Neural cell (in vitro differentiated cells): ENCODE results near the gene CD40.

Experiments
- EP300 ChIP-seq: fragments of 450-650 bp; conservative IDR thresholded peaks from 2 replicates; pipeline ENCODE4 v1.6.1; 2014; ENCODE audit warnings: antibody characterized with exemption, mild to moderate bottlenecking, moderate library complexity; ENCODE audit not compliant: poor library complexity, severe bottlenecking
- EZH2 ChIP-seq: fragments of 200-600, 300-800 bp; shearing (Covaris generic), sonication (generic); IDR thresholded peaks from 2 replicates; pipeline ENCODE4 v1.6.1; 2014; ENCODE audit warnings: antibody characterized with exemption, low read length, borderline replicate concordance, mild to moderate bottlenecking; ENCODE audit not compliant: insufficient read depth, poor library complexity, severe bottlenecking
- MXI1 ChIP-seq: fragments of 450-650 bp; conservative IDR thresholded peaks from 2 replicates; pipeline ENCODE4 v1.6.1; 2014; ENCODE audit warnings: antibody characterized with exemption, mild to moderate bottlenecking; ENCODE audit not compliant: poor library complexity, severe bottlenecking
- POLR2AphosphoS5 ChIP-seq: IDR thresholded peaks from 2 replicates; pipeline ENCODE4 v1.6.1; 2012
- RAD21 ChIP-seq: fragments of 450-650 bp; conservative IDR thresholded peaks from 2 replicates; pipeline ENCODE4 v1.6.1; 2014; ENCODE audit warnings: antibody characterized with exemption, mild to moderate bottlenecking, moderate library complexity
- SMC3 ChIP-seq: fragments of 450-650 bp; conservative IDR thresholded peaks from 2 replicates; pipeline ENCODE4 v1.6.1; 2014; ENCODE audit warnings: antibody characterized with exemption, mild to moderate bottlenecking, moderate library complexity; ENCODE audit not compliant: poor library complexity
- TAF1 ChIP-seq: IDR thresholded peaks from 2 replicates; pipeline ENCODE4 v1.6.1; 2012; ENCODE audit warnings: low read depth
- TF ChIP-seq, protein P1 (sequence below): fragments of 450-650 bp; IDR thresholded peaks from 2 replicates; pipeline ENCODE4 v1.5.1; 2014; ENCODE audit warnings: antibody characterized with exemption, mild to moderate bottlenecking, moderate library complexity; ENCODE audit not compliant: poor library complexity, severe bottlenecking
- TF ChIP-seq, protein P2 (sequence below): IDR thresholded peaks from 2 replicates; pipeline ENCODE4 v1.6.1; 2012; ENCODE audit warnings: borderline replicate concordance

DNA sequence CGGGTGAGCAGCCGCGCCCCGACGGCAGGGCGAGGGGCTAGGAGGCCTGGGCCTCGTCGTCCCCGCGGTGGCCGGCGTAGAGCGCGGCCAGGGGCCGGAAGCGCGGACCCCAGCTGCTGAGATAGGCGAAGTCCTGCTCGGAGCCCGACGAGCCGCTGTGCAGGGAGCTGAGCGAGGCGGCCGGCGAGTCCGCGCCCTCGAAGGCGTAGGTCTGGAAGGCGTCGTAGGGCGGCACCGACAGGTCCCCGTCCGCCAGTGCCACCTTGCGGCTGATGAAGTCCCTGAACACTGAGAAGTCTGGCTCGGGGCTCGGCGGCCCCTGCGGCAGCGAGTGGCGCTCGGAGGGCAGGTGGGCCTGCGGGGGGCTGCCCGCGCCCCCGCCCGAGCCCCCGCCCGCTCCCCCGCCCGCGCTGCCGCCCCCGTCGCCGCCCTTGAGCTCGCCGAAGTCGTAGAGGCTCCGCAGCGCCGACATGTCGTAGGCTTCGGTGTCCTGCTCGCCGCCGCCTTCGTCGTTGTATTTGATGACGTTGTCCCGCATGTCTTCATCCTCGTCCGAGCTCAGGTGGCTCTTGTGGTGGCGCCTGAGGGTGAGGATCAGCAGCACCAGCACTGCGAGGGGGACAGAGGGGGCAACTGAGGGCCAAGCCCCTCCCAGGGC lies 56.5 kb downstream of the CD40 start:
- TF ChIP-seq, protein P1, sequence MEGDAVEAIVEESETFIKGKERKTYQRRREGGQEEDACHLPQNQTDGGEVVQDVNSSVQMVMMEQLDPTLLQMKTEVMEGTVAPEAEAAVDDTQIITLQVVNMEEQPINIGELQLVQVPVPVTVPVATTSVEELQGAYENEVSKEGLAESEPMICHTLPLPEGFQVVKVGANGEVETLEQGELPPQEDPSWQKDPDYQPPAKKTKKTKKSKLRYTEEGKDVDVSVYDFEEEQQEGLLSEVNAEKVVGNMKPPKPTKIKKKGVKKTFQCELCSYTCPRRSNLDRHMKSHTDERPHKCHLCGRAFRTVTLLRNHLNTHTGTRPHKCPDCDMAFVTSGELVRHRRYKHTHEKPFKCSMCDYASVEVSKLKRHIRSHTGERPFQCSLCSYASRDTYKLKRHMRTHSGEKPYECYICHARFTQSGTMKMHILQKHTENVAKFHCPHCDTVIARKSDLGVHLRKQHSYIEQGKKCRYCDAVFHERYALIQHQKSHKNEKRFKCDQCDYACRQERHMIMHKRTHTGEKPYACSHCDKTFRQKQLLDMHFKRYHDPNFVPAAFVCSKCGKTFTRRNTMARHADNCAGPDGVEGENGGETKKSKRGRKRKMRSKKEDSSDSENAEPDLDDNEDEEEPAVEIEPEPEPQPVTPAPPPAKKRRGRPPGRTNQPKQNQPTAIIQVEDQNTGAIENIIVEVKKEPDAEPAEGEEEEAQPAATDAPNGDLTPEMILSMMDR = peak; percentile 64
- TF ChIP-seq, protein P2, sequence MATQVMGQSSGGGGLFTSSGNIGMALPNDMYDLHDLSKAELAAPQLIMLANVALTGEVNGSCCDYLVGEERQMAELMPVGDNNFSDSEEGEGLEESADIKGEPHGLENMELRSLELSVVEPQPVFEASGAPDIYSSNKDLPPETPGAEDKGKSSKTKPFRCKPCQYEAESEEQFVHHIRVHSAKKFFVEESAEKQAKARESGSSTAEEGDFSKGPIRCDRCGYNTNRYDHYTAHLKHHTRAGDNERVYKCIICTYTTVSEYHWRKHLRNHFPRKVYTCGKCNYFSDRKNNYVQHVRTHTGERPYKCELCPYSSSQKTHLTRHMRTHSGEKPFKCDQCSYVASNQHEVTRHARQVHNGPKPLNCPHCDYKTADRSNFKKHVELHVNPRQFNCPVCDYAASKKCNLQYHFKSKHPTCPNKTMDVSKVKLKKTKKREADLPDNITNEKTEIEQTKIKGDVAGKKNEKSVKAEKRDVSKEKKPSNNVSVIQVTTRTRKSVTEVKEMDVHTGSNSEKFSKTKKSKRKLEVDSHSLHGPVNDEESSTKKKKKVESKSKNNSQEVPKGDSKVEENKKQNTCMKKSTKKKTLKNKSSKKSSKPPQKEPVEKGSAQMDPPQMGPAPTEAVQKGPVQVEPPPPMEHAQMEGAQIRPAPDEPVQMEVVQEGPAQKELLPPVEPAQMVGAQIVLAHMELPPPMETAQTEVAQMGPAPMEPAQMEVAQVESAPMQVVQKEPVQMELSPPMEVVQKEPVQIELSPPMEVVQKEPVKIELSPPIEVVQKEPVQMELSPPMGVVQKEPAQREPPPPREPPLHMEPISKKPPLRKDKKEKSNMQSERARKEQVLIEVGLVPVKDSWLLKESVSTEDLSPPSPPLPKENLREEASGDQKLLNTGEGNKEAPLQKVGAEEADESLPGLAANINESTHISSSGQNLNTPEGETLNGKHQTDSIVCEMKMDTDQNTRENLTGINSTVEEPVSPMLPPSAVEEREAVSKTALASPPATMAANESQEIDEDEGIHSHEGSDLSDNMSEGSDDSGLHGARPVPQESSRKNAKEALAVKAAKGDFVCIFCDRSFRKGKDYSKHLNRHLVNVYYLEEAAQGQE = no peak
- no peak for TF ChIP-seq POLR2AphosphoS5
- TF ChIP-seq TAF1 = no peak
- peak; percentile 67 for TF ChIP-seq SMC3
- TF ChIP-seq EP300 = no peak
- no peak for TF ChIP-seq EZH2
- TF ChIP-seq RAD21 = peak; percentile 63
- no peak for TF ChIP-seq MXI1
